ENCODE results near the gene TMEM81. TPM values are rescaled to one million over a fixed set of nuclear protein-coding genes. Genes with fewer than 3 reads are reported as not detected.

Gene TMEM81
- total RNA-seq, 2 donors from 2014 or later, result 4.9 to 6.2 TPM

- Mint-ChIP-seq H3K27ac (no peak overlapping the region), H3K4me1 (no peaks in the 10 kb centered on the region), H3K36me3 (ENCODE audit: low read depth) (no peaks in the 10 kb centered on the region), H3K4me3 (no peak overlapping the region), H3K27me3 (ENCODE audit: insufficient read depth) (peaks cover 16% of the 10 kb centered on the region), H3K9me3 (no peaks in the 10 kb centered on the region)
- no peaks in the 10 kb centered on the region for H3K4me1 ChIP-seq (ENCODE audit: control insufficient read depth, insufficient read depth, low read length)
- DNase-seq, result no peak
- 93 to 95% methylated on average over 12 of the region's 12 CpGs for WGBS, 2 experiments (ENCODE audit: insufficient coverage in 1 of 2, insufficient read length in 1 of 2)
- H3K27me3 ChIP-seq (ENCODE audit: control insufficient read depth, insufficient read depth, low read length, poor library complexity, severe bottlenecking), result no peaks in the 10 kb centered on the region
- H3K27ac ChIP-seq (ENCODE audit: low read depth, low read length), result no peak overlapping the region
- H3K9ac ChIP-seq (ENCODE audit: extremely low read depth, low read length, poor library complexity, severe bottlenecking), result no peak overlapping the region
- no peak overlapping the region for H3K4me3 ChIP-seq (ENCODE audit: low read length)
- TF ChIP-seq, protein P1, sequence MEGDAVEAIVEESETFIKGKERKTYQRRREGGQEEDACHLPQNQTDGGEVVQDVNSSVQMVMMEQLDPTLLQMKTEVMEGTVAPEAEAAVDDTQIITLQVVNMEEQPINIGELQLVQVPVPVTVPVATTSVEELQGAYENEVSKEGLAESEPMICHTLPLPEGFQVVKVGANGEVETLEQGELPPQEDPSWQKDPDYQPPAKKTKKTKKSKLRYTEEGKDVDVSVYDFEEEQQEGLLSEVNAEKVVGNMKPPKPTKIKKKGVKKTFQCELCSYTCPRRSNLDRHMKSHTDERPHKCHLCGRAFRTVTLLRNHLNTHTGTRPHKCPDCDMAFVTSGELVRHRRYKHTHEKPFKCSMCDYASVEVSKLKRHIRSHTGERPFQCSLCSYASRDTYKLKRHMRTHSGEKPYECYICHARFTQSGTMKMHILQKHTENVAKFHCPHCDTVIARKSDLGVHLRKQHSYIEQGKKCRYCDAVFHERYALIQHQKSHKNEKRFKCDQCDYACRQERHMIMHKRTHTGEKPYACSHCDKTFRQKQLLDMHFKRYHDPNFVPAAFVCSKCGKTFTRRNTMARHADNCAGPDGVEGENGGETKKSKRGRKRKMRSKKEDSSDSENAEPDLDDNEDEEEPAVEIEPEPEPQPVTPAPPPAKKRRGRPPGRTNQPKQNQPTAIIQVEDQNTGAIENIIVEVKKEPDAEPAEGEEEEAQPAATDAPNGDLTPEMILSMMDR (conservative IDR thresholded peaks at IDR 0.05), result no peak
- H3K9me3 ChIP-seq (ENCODE audit: control insufficient read depth, low read length), result no peaks in the 10 kb centered on the region
- H3K36me3 ChIP-seq (ENCODE audit: control insufficient read depth, insufficient read depth, low read length), result no peaks in the 10 kb centered on the region
Measured at GRCh38 chr1:205058853-205059252, 25.4 kb downstream of the TMEM81 start.

DNA sequence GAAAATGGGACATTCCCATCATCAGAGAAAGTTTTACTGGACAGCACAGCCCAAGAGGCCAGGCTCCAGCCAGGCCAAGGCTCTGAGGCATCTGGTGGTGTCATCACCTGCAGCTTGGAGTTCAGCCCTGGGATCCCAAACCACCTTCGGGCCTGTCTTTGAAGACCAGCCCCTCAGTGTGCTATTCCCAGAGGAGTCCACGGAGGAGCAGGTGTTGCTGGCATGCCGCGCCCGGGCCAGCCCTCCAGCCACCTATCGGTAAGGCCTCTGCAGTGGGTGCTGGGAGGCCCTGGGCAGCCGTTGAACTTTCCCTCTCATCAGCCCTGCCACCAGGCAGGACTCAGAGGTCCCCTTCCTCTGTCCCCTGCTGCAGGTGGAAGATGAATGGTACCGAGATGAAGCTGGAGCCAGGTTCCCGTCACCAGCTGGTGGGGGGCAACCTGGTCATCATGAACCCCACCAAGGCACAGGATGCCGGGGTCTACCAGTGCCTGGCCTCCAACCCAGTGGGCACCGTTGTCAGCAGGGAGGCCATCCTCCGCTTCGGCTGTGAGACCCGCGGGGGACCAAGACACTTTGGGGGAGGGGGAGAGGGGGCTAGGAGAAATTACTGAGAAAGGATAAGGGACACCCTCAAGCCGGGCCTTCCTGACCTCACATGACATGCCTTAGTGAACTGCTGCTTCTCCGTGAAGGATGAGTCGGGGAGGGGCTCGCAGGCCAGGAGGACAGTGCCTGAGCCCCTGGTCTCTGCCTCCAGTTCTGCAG is 26.3 kb downstream of the TMEM81 start:
- Mint-ChIP-seq H3K4me3 (no peak overlapping the region), H3K4me1 (no peaks in the 10 kb centered on the region), H3K9me3 (no peaks in the 10 kb centered on the region), H3K36me3 (ENCODE audit: low read depth) (no peaks in the 10 kb centered on the region), H3K27me3 (ENCODE audit: insufficient read depth) (peaks cover 16% of the 10 kb centered on the region), H3K27ac (no peak overlapping the region)
- 91 to 92% methylated on average over 13 to 19 of the region's 19 CpGs for WGBS, 2 experiments (ENCODE audit: insufficient coverage in 1 of 2, insufficient read length in 1 of 2)
- H3K27me3 ChIP-seq (ENCODE audit: control insufficient read depth, insufficient read depth, low read length, poor library complexity, severe bottlenecking), result no peaks in the 10 kb centered on the region
- H3K9me3 ChIP-seq (ENCODE audit: control insufficient read depth, low read length), result no peaks in the 10 kb centered on the region
- no peak overlapping the region for H3K27ac ChIP-seq (ENCODE audit: low read depth, low read length)
- no peak overlapping the region for H3K9ac ChIP-seq (ENCODE audit: extremely low read depth, low read length, poor library complexity, severe bottlenecking)
- no peak overlapping the region for H3K4me3 ChIP-seq (ENCODE audit: low read length)
- TF ChIP-seq, protein P1 (conservative IDR thresholded peaks at IDR 0.05), result no peak
- H3K4me1 ChIP-seq (ENCODE audit: control insufficient read depth, insufficient read depth, low read length), result no peaks in the 10 kb centered on the region
- H3K36me3 ChIP-seq (ENCODE audit: control insufficient read depth, insufficient read depth, low read length), result no peaks in the 10 kb centered on the region
- no peak for DNase-seq

DNA sequence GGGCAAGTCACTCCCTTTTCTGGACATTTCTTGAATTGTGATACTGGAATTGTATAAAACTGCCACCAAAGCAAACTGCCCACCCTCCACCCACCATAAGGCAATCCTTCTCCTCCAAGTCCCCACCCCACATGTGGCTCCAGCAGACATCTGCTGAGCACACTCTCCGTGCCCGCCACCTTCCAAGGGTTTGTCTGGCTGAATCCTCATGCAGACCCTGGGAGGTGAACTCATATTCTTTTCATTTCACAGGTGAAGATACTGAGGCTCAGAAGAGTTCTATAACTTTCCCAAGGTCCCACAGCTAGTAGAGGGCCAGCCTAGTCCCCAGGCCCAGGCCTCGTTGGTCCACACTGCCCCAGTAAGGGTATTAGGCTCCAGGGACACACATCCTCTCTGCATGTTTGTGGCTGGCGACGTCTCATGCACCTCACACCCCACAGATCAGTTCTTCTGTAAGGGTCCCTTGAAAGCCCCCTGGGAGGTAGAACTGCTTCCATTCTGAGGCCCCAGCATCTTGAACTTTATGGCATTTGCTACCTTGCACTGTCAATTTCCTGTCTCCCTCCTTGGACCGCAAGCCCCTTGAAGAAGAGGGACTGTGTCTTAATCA is 27.2 kb downstream of the TMEM81 start:
- no peak overlapping the region for H3K27ac Mint-ChIP-seq
- TF ChIP-seq, protein P1 (conservative IDR thresholded peaks at IDR 0.05), result no peak
- 89 to 100% methylated on average over 2 to 6 of the region's 6 CpGs for WGBS, 2 experiments (ENCODE audit: insufficient coverage in 1 of 2, insufficient read length in 1 of 2)

More for the DNA sequence above, 27.2 kb downstream of the TMEM81 start:
- no peak for DNase-seq
- no peaks in the 10 kb centered on the region for H3K36me3 ChIP-seq (ENCODE audit: control insufficient read depth, insufficient read depth, low read length)
- H3K9me3 ChIP-seq (ENCODE audit: control insufficient read depth, low read length), result no peaks in the 10 kb centered on the region
- H3K4me3 ChIP-seq (ENCODE audit: low read length), result no peak overlapping the region
- peak overlapping the region; percentile 78 for H3K27ac ChIP-seq (ENCODE audit: low read depth, low read length)
- H3K9ac ChIP-seq (ENCODE audit: extremely low read depth, low read length, poor library complexity, severe bottlenecking), result no peak overlapping the region
- Mint-ChIP-seq H3K4me1 (no peaks in the 10 kb centered on the region), H3K36me3 (ENCODE audit: low read depth) (no peaks in the 10 kb centered on the region), H3K9me3 (no peaks in the 10 kb centered on the region), H3K27me3 (ENCODE audit: insufficient read depth) (peaks cover 16% of the 10 kb centered on the region), H3K4me3 (no peak overlapping the region)
- H3K27me3 ChIP-seq (ENCODE audit: control insufficient read depth, insufficient read depth, low read length, poor library complexity, severe bottlenecking), result no peaks in the 10 kb centered on the region
- H3K4me1 ChIP-seq (ENCODE audit: control insufficient read depth, insufficient read depth, low read length), result no peaks in the 10 kb centered on the region

All from endodermal cell (in vitro differentiated cells).